Vagina (tissue), 2 donors: Measurements from ENCODE around the gene ATXN1. TPM values are rescaled to one million over a fixed set of nuclear protein-coding genes. Genes with fewer than 3 reads are reported as not detected.

Experiments used
- DNase-seq, 2 donors: peaks; one replicate each; pipeline ENCODE4 v3.0.0-alpha.2; 2017; ENCODE audit errors: extremely low spot score in 2 of 2
- H3K27ac ChIP-seq: fragments of 200-600 bp; sonication (generic); one replicate; pipeline ENCODE4 v1.5.1; 2019
- H3K27me3 ChIP-seq: fragments of 200-600 bp; sonication (generic); one replicate; pipeline ENCODE4 v1.5.1; 2019
- H3K36me3 ChIP-seq, 2 donors: fragments of 200-600 bp; sonication (generic); one replicate each; pipeline ENCODE4 v1.5.1; 2017 to 2019
- H3K4me1 ChIP-seq: fragments of 200-600 bp; sonication (generic); one replicate; pipeline ENCODE4 v1.5.1; 2019
- H3K4me3 ChIP-seq, 2 donors: fragments of 200-600 bp; sonication (generic); 1 replicate in 1 of 2; 2 replicates in 1 of 2; pipeline ENCODE4 v1.5.1; 2016 to 2019
- H3K9me3 ChIP-seq: fragments of 200-600 bp; sonication (generic); one replicate; pipeline ENCODE4 v1.5.1; 2019
- POLR2A ChIP-seq, 2 donors: fragments of 450-650 bp; IDR thresholded peaks; one replicate each; pipeline ENCODE4 v1.6.1; 2017; ENCODE audit warnings: antibody characterized with exemption in 2 of 2, mild to moderate bottlenecking in 2 of 2, moderate library complexity in 2 of 2
- POLR2AphosphoS5 ChIP-seq, 2 donors: sonication (generic); formaldehyde crosslinking; IDR thresholded peaks; one replicate each; pipeline ENCODE4 v1.9.0; 2017; ENCODE audit warnings: antibody characterized with exemption in 2 of 2, mild to moderate bottlenecking in 2 of 2, low read depth in 1 of 2; ENCODE audit not compliant: insufficient read depth in 1 of 2
- intact Hi-C: fragments of 100-400 bp; cut with DNase I; formaldehyde crosslinking; loops from one replicate; pipeline ENCODE4 v1.15.1; 2023
- total RNA-seq: library from RNA; depleted of rRNA; stranded (reverse); fragments of >200 nt; gene quantifications from one replicate; pipeline ENCODE4 v1.2.3, GENCODE V29; 2016
- TF ChIP-seq, protein P1 (sequence below), 3 experiments: fragments of 450-650 bp in 2 of 3; fragments of 200-600 bp in 1 of 3; sonication (generic) in 1 of 3; IDR thresholded peaks; one replicate each; pipeline ENCODE4 v1.5.1; 2017 to 2019; ENCODE audit warnings: antibody characterized with exemption in 3 of 3, mild to moderate bottlenecking in 2 of 3, moderate library complexity in 2 of 3

Gene ATXN1
- total RNA-seq, 1 donor from 2014 or later: 43.2 TPM

GRCh38 chr6:16329233-16329632, 432.0 kb downstream of the ATXN1 start:
- no peak for TF ChIP-seq POLR2AphosphoS5 (IDR thresholded peaks at IDR 0.05; ENCODE audit: insufficient read depth in 1 of 2, low read depth in 1 of 2)
- TF ChIP-seq, protein P1, sequence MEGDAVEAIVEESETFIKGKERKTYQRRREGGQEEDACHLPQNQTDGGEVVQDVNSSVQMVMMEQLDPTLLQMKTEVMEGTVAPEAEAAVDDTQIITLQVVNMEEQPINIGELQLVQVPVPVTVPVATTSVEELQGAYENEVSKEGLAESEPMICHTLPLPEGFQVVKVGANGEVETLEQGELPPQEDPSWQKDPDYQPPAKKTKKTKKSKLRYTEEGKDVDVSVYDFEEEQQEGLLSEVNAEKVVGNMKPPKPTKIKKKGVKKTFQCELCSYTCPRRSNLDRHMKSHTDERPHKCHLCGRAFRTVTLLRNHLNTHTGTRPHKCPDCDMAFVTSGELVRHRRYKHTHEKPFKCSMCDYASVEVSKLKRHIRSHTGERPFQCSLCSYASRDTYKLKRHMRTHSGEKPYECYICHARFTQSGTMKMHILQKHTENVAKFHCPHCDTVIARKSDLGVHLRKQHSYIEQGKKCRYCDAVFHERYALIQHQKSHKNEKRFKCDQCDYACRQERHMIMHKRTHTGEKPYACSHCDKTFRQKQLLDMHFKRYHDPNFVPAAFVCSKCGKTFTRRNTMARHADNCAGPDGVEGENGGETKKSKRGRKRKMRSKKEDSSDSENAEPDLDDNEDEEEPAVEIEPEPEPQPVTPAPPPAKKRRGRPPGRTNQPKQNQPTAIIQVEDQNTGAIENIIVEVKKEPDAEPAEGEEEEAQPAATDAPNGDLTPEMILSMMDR (IDR thresholded peaks at IDR 0.05): no peak
- no peak for TF ChIP-seq POLR2A (IDR thresholded peaks at IDR 0.05)
- H3K4me3 ChIP-seq: no peak overlapping the region
- intact Hi-C loops: no loop called here
- H3K27ac ChIP-seq: no peak overlapping the region
- no peaks in the 10 kb centered on the region for H3K27me3 ChIP-seq
- H3K36me3 ChIP-seq: peaks cover 0 to 20% of the 10 kb centered on the region in 2 donors
- peaks cover 32% of the 10 kb centered on the region for H3K4me1 ChIP-seq
- H3K9me3 ChIP-seq: no peaks in the 10 kb centered on the region
- no peak for DNase-seq

GRCh38 chr6:16327777-16328325, 433.4 kb downstream of the ATXN1 start:
- no peak for TF ChIP-seq POLR2A (IDR thresholded peaks at IDR 0.05)
- TF ChIP-seq POLR2AphosphoS5 (IDR thresholded peaks at IDR 0.05; ENCODE audit: insufficient read depth in 1 of 2, low read depth in 1 of 2): no peak
- TF ChIP-seq, protein P1 (IDR thresholded peaks at IDR 0.05): no peak
- peaks cover 0 to 20% of the 10 kb centered on the region in 2 donors for H3K36me3 ChIP-seq
- intact Hi-C loops: no loop called here
- peaks cover 28% of the 10 kb centered on the region for H3K4me1 ChIP-seq
- H3K9me3 ChIP-seq: no peaks in the 10 kb centered on the region
- no peak overlapping the region for H3K4me3 ChIP-seq
- DNase-seq: no peak
- H3K27me3 ChIP-seq: no peaks in the 10 kb centered on the region
- no peak overlapping the region for H3K27ac ChIP-seq

GRCh38 chr6:16326971-16327776, 434.1 kb downstream of the ATXN1 start:
- intact Hi-C loops: no loop called here
- Histone ChIP-seq H3K36me3 (peaks cover 0 to 20% of the 10 kb centered on the region in 2 donors), H3K4me1 (peaks cover 28% of the 10 kb centered on the region), H3K27ac (no peak overlapping the region), H3K27me3 (no peaks in the 10 kb centered on the region), H3K4me3 (no peak overlapping the region), H3K9me3 (no peaks in the 10 kb centered on the region)
- no peak for DNase-seq
- TF ChIP-seq POLR2AphosphoS5 (IDR thresholded peaks at IDR 0.05; ENCODE audit: insufficient read depth in 1 of 2, low read depth in 1 of 2) (no peak), POLR2A (IDR thresholded peaks at IDR 0.05) (no peak)
- TF ChIP-seq, protein P1 (IDR thresholded peaks at IDR 0.05): no peak

DNA sequence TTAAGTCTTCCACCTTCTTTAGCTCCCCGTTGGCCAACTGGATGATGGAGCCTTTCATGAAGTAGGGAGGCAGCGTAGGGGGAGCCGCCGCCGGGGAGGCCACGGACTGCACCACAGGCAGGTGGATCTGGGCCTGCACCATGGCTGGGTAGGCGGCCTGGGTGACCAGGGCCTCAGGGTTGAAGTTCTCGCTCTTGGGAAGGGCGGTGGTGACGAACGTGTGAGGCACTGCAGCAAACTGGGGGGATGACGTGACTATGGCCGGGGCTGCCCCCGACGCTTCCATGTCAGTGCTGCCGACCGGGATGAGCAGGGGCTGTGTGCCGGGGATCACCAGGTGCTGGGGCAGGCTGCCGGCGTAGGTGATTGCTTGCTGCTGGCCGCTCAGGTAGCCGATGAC, 434.7 kb downstream of the ATXN1 start:
- no peak for DNase-seq
- intact Hi-C loops: no loop called here
- TF ChIP-seq POLR2AphosphoS5 (IDR thresholded peaks at IDR 0.05; ENCODE audit: insufficient read depth in 1 of 2, low read depth in 1 of 2) (no peak), POLR2A (IDR thresholded peaks at IDR 0.05) (no peak)

DNA sequence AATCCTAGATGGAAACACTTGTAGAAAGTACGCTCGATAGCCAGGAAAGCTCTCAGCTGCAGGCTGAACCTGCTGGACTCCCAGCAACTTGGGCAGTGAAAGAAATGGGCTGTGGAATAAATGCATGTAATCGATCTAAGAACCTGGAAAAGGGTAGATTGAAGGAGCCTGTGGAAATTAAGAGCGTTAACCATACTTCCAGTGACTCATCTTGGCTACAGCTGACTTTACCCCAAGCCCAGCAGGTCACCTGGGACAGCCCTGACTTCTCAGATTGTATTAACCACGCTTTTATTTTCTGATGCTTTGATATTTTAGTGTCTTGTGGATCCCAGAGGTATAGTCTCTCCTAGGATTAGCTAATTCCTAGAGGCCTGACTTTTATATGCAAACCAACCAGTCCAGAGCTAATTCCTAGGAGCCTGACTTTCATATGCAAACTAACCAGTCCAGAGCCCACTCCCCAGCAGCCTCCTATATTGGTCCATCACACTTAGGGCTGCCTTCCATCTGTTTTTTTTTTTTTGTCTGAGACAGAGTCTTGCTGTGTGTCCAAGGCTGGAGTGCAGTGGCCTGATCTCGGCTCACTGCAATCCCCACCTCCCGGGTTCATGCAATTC, 436.5 kb downstream of the ATXN1 start:
- intact Hi-C loops: no loop called here
- no peak for DNase-seq
- TF ChIP-seq, protein P1 (IDR thresholded peaks at IDR 0.05): no peak
- no peak for TF ChIP-seq POLR2AphosphoS5 (IDR thresholded peaks at IDR 0.05; ENCODE audit: insufficient read depth in 1 of 2, low read depth in 1 of 2)
- Histone ChIP-seq H3K4me1 (peaks cover 41% of the 10 kb centered on the region), H3K9me3 (no peaks in the 10 kb centered on the region), H3K4me3 (no peak overlapping the region), H3K27ac (no peak overlapping the region), H3K36me3 (peaks cover 0 to 20% of the 10 kb centered on the region in 2 donors), H3K27me3 (no peaks in the 10 kb centered on the region)

More for the DNA sequence above, 434.7 kb downstream of the ATXN1 start:
- Histone ChIP-seq H3K4me1 (peaks cover 29% of the 10 kb centered on the region), H3K4me3 (no peak overlapping the region), H3K27ac (no peak overlapping the region), H3K36me3 (peaks cover 0 to 20% of the 10 kb centered on the region in 2 donors), H3K9me3 (no peaks in the 10 kb centered on the region), H3K27me3 (no peaks in the 10 kb centered on the region)
